B cell (primary cell): ENCODE results near the gene FAM168B. TPM values are rescaled to one million over a fixed set of nuclear protein-coding genes. Genes with fewer than 3 reads are reported as not detected.

ENCODE experiments used
- ATAC-seq: fragments of 200-7000 bp; cut with Tn5 transposase; one replicate; pipeline ENCODE4 v1.10.0; 2021; ENCODE audit warnings: low read depth, mild to moderate bottlenecking, moderate number of reproducible peaks, moderate library complexity
- CTCF ChIA-PET: fragments of 350-600 bp; sonication (Branson Sonifier 250); formaldehyde crosslinking; loops from one replicate; lab custom pipeline; 2021; ENCODE audit warnings: antibody characterized with exemption, inconsistent platforms; lab: Charles Lee
- POLR2A ChIA-PET: fragments of 350-600 bp; sonication (Branson Sonifier 250); formaldehyde crosslinking; loops from one replicate; lab custom pipeline; 2021; ENCODE audit warnings: antibody characterized with exemption; lab: Charles Lee
- DNase-seq: peaks from one replicate; pipeline ENCODE4 v3.0.0; 2013
- H2AFZ ChIP-seq: 2 replicates; pipeline ENCODE4 v1.6.1; 2012; ENCODE audit warnings: mild to moderate bottlenecking, low read depth, low read length; ENCODE audit not compliant: insufficient read depth, poor library complexity, severe bottlenecking
- H3K27ac ChIP-seq, 2 donors: 1 replicate in 1 of 2; 2 replicates in 1 of 2; pipeline ENCODE4 v1.5.1; 2012 to 2013; ENCODE audit warnings: low read length in 2 of 2, mild to moderate bottlenecking in 2 of 2, moderate library complexity in 1 of 2
- H3K27me3 ChIP-seq, 4 experiments: fragments of 200-600 bp in 1 of 4; sonication (generic) in 1 of 4; replicated peaks in 1 of 4; 1 replicate in 2 of 4; 2 replicates in 2 of 4; pipeline versions ENCODE4 v1.6.1 to v1.7.0; 2013 to 2016; ENCODE audit warnings: low read length in 3 of 4, mild to moderate bottlenecking in 2 of 4, mixed read lengths in 1 of 4, moderate library complexity in 1 of 4; ENCODE audit not compliant: insufficient read depth in 4 of 4, control insufficient read depth in 3 of 4; ENCODE audit errors: control extremely low read depth in 1 of 4
- H3K36me3 ChIP-seq, 2 experiments: replicated peaks in 1 of 2; 1 replicate in 1 of 2; 2 replicates in 1 of 2; pipeline versions ENCODE4 v1.6.1 to v1.7.1; 2013; ENCODE audit warnings: low read length in 1 of 2; ENCODE audit not compliant: insufficient read depth in 2 of 2, control insufficient read depth in 1 of 2; ENCODE audit errors: control extremely low read depth in 1 of 2, extremely low read depth in 1 of 2
- H3K4me1 ChIP-seq, 2 donors: fragments of 200-600 bp in 1 of 2; sonication (generic) in 1 of 2; 1 replicate in 1 of 2; 2 replicates in 1 of 2; pipeline versions ENCODE4 v1.5.1 to v1.6.1; 2013 to 2017; ENCODE audit warnings: low read length in 2 of 2; ENCODE audit not compliant: control insufficient read depth in 2 of 2, insufficient read depth in 2 of 2
- H3K4me2 ChIP-seq: replicated peaks from 2 replicates; pipeline ENCODE3; 2012; ENCODE audit warnings: mild to moderate bottlenecking, low read depth, low read length; ENCODE audit not compliant: poor library complexity, severe bottlenecking
- H3K4me3 ChIP-seq, 5 experiments: fragments of 200-600 bp in 1 of 5; sonication (generic) in 1 of 5; 1 replicate in 3 of 5; 2 replicates in 2 of 5; pipeline versions ENCODE4 v1.5.1 to v1.7.0; 2011 to 2016; ENCODE audit warnings: low read length in 4 of 5, mild to moderate bottlenecking in 4 of 5, low read depth in 2 of 5, control low read depth in 1 of 5, moderate library complexity in 1 of 5; ENCODE audit not compliant: insufficient read depth in 1 of 5; ENCODE audit errors: control extremely low read depth in 1 of 5, extremely low read depth in 1 of 5
- H3K79me2 ChIP-seq: fragments of 200-600 bp; sonication (generic); one replicate; pipeline ENCODE4 v1.6.0; 2016; ENCODE audit warnings: low read length; ENCODE audit not compliant: control insufficient read depth, insufficient read depth
- H3K9ac ChIP-seq: fragments of 200-600 bp; sonication (generic); 2 replicates; pipeline ENCODE4 v1.6.1; 2017; ENCODE audit warnings: mild to moderate bottlenecking, low read length, moderate library complexity
- H3K9me3 ChIP-seq, 3 donors: one replicate each; pipeline versions ENCODE4 v1.6.1 to v1.7.1; 2013; ENCODE audit warnings: low read length in 2 of 3; ENCODE audit not compliant: control insufficient read depth in 2 of 3, insufficient read depth in 1 of 3; ENCODE audit errors: control extremely low read depth in 1 of 3
- H4K20me1 ChIP-seq: 2 replicates; pipeline ENCODE4 v1.6.0; 2012; ENCODE audit warnings: mild to moderate bottlenecking, low read length; ENCODE audit not compliant: insufficient read depth, control insufficient read depth, poor library complexity, severe bottlenecking
- H3K27ac Mint-ChIP-seq: one replicate; pipeline ENCODE4 v1.8.0; 2021; ENCODE audit warnings: mixed read lengths
- H3K27me3 Mint-ChIP-seq: one replicate; pipeline ENCODE4 v1.8.0; 2021; ENCODE audit warnings: mixed read lengths
- H3K4me1 Mint-ChIP-seq: one replicate; pipeline ENCODE4 v1.8.0; 2021; ENCODE audit warnings: mixed read lengths
- H3K4me3 Mint-ChIP-seq: one replicate; pipeline ENCODE4 v1.8.0; 2021; ENCODE audit warnings: mixed read lengths
- H3K9me3 Mint-ChIP-seq: one replicate; pipeline ENCODE4 v1.8.0; 2022; ENCODE audit warnings: mixed read lengths; ENCODE audit not compliant: insufficient read depth
- EZH2 ChIP-seq: IDR thresholded peaks from 2 replicates; pipeline ENCODE4 v1.6.1; 2012; ENCODE audit warnings: borderline replicate concordance, low read depth, mild to moderate bottlenecking, moderate library complexity, low read length; ENCODE audit not compliant: insufficient read depth, poor library complexity, severe bottlenecking
- WGBS: methylation state at CpG from one replicate; pipeline ENCODE4 v1.1.5; 2013; ENCODE audit warnings: missing lambda C conversion rate; ENCODE audit not compliant: insufficient coverage; 5-methylcytosine and 5-hydroxymethylcytosine counted together
- intact Hi-C: fragments of 100-400 bp; cut with micrococcal nuclease; formaldehyde crosslinking; loops from one replicate; pipeline ENCODE4 v1.10.0; 2022
- polyA plus RNA-seq: library from polyadenylated mRNA; depleted of rRNA; stranded (reverse); fragments of >200 nt; gene quantifications from 2 replicates; pipeline ENCODE4 v1.2.3, GENCODE V29; 2012
- total RNA-seq, 2 donors: library from RNA; stranded (reverse); fragments of 120-200 nt in 1 of 2; gene quantifications; 1 replicate in 1 of 2; 2 replicates in 1 of 2; pipeline versions ENCODE4 v1.2.3 to v1.2.4, GENCODE V29; 2013 to 2022
- TF ChIP-seq, protein P1 (sequence below): fragments of 200-600 bp; IDR thresholded peaks from one replicate; pipeline ENCODE4 v1.8.0; 2022; ENCODE audit warnings: antibody characterized with exemption, mild to moderate bottlenecking

FAM168B gene
- total and polyA plus RNA-seq, 2 donors (not counting 1 experiment from before 2014, with no cell fraction given), result 38.6 to 70.5 TPM

DNA sequence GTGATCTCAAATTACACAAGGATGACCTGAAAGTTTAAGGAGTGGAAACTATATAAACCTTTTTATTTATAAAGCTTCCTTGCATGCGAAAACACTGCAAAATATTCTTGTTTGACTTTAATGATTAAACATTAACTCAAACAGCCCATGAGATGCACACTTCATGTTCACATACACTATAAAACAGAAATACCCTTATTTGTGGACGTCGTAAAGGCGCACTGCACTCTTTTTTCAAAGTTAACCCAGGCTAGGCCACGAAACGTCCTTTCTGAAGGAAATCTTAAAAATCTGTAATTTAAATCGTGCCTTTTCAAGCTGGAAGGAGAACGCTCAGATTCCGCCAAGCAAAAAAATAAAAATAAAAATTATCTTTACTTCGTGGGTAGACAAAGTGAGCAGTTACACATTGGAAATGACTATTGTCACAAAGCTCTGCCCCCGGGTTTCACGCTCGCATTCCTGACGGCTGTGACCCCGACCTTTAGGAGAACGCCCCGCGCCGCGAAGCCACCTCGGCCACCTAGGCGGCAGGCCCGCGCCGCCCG, 728 bp downstream of the FAM168B start:
- Mint-ChIP-seq H3K4me3 (peak overlapping the region; percentile 83), H3K27ac (peak overlapping the region; percentile 88), H3K4me1 (peaks cover 19% of the 10 kb centered on the region), H3K9me3 (no peaks in the 10 kb centered on the region), H3K27me3 (no peaks in the 10 kb centered on the region)
- H2AFZ ChIP-seq, result peak overlapping the region; percentile 95
- ChIA-PET CTCF (interaction anchor here (0.8 to 3.7 kb wide), 3 partner anchors 12 to 581 kb away, joined by 3 to 26 read pairs (median 4); partner anchors contain the start of gene PLEKHB2), POLR2A (interaction anchor here (0.6 to 3.3 kb wide), 2 partner anchors 12 to 134 kb away, joined by 3 to 37 read pairs; partner anchors contain the start of gene PLEKHB2)
- DNase-seq (no peak), ATAC-seq (no peak)
- H3K4me1 ChIP-seq, result peaks cover 7 to 16% of the 10 kb centered on the region in 2 donors
- H3K4me3 ChIP-seq, result peak overlapping the region; percentile 50 to 99 (median 80)
- peaks cover 31% of the 10 kb centered on the region for H4K20me1 ChIP-seq
- H3K36me3 ChIP-seq, result peaks cover 0 to 14% of the 10 kb centered on the region in 2 experiments
- H3K27me3 ChIP-seq, result no peaks in the 10 kb centered on the region
- no peaks in the 10 kb centered on the region for H3K9me3 ChIP-seq
- H3K79me2 ChIP-seq, result peaks cover 61% of the 10 kb centered on the region
- peak overlapping the region; percentile 97 for H3K9ac ChIP-seq
- no peak for TF ChIP-seq EZH2
- TF ChIP-seq, protein P1, sequence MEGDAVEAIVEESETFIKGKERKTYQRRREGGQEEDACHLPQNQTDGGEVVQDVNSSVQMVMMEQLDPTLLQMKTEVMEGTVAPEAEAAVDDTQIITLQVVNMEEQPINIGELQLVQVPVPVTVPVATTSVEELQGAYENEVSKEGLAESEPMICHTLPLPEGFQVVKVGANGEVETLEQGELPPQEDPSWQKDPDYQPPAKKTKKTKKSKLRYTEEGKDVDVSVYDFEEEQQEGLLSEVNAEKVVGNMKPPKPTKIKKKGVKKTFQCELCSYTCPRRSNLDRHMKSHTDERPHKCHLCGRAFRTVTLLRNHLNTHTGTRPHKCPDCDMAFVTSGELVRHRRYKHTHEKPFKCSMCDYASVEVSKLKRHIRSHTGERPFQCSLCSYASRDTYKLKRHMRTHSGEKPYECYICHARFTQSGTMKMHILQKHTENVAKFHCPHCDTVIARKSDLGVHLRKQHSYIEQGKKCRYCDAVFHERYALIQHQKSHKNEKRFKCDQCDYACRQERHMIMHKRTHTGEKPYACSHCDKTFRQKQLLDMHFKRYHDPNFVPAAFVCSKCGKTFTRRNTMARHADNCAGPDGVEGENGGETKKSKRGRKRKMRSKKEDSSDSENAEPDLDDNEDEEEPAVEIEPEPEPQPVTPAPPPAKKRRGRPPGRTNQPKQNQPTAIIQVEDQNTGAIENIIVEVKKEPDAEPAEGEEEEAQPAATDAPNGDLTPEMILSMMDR, result no peak
- intact Hi-C loops, result loop anchor here (1.0 to 5.0 kb wide), 4 partner anchors 12 to 590 kb away; partner anchors contain the start of gene MZT2A
- H3K4me2 ChIP-seq, result peak overlapping the region; percentile 91
- H3K27ac ChIP-seq, result peak overlapping the region; percentile 11 to 92
- under 1% methylated on average over 22 of the region's 26 CpGs for WGBS

DNA sequence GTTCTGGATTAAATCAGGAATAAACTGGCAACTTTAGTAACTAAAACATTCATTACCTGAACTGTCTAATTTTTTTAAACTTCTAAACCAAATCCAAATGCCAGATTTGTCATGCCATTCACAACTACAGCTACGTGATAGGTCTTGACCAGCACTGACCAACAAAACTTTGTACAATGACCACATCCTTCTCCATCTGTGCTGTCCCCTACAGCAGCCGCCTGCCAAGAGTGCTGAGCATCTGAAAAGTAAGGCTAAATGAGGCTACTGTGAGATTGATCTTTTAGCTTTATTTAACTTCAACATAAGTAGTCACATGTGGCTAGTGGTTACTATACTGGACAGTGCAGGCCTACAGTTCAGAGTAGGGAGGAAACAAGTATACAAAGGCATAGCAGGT, 7.6 kb downstream of the FAM168B start:
- H3K27ac ChIP-seq, result no peak overlapping the region
- Mint-ChIP-seq H3K9me3 (no peaks in the 10 kb centered on the region), H3K27me3 (no peaks in the 10 kb centered on the region), H3K27ac (no peak overlapping the region), H3K4me3 (no peak overlapping the region), H3K4me1 (peaks cover 25% of the 10 kb centered on the region)
- H3K9me3 ChIP-seq, result peaks cover 0 to 4% (median 0%) of the 10 kb centered on the region in 3 donors
- intact Hi-C loops, result no loop called here
- H3K4me3 ChIP-seq, result no peak overlapping the region
- H3K9ac ChIP-seq, result no peak overlapping the region
- DNase-seq (no peak), ATAC-seq (no peak)
- peaks cover 0 to 61% of the 10 kb centered on the region in 2 experiments for H3K36me3 ChIP-seq
- ChIA-PET POLR2A (no interaction called here), CTCF (interaction anchor here (0.6 kb wide), 1 partner anchor 218 kb away, joined by 6 read pairs; no protein-coding TSS in a partner anchor)
- no peaks in the 10 kb centered on the region for H3K27me3 ChIP-seq
- no peak overlapping the region for H2AFZ ChIP-seq
- no peak for TF ChIP-seq EZH2
- TF ChIP-seq, protein P1, result no peak
- peaks cover 98% of the 10 kb centered on the region for H3K79me2 ChIP-seq
- 100% methylated on average over 1 of the region's 2 CpGs for WGBS
- no peaks in the 10 kb centered on the region for H3K4me1 ChIP-seq
- H3K4me2 ChIP-seq, result no peak overlapping the region
- H4K20me1 ChIP-seq, result peaks cover 77% of the 10 kb centered on the region
